ENCODE measurements around the gene ARPC5. TPM values are rescaled to one million over a fixed set of nuclear protein-coding genes. Genes with fewer than 3 reads are reported as not detected.

The ARPC5 gene
- polyA plus RNA-seq, 3 donors from 2014 or later = 638 to 995 (median 763) TPM

DNA sequence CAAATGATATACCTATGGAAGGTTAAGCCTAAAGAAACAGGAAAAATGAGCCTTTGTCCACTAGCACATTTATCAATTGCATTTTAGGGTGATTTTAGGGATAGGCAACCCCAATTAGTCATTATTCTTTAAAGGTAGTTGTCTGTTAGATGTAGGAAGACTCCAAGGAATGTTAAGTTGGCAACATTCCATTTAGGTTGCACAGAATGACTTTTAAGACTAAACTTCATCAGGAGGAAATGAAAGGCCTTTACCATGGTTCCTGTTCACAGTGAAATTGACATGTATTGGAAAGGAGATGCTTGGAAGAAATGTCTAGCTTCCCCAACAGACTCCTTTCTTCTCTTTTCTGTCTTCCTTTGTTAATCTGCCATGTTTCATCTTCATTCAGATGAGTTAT, 19.1 kb upstream of the ARPC5 start:
- H3K36me3 Mint-ChIP-seq = no peaks in the 10 kb centered on the region
- peaks cover 0 to 4% of the 10 kb centered on the region in 2 donors for H3K4me1 Mint-ChIP-seq
- peaks cover 0 to 5% (median 0%) of the 10 kb centered on the region in 3 donors for H3K27me3 Mint-ChIP-seq (ENCODE audit: low read depth in 3 of 3)
- DNase-seq = no peak
- H3K4me3 Mint-ChIP-seq = no peak overlapping the region
- H3K27ac Mint-ChIP-seq = no peak overlapping the region
- peaks cover 0 to 2% (median 0%) of the 10 kb centered on the region in 6 donors for H3K9me3 Mint-ChIP-seq

DNA sequence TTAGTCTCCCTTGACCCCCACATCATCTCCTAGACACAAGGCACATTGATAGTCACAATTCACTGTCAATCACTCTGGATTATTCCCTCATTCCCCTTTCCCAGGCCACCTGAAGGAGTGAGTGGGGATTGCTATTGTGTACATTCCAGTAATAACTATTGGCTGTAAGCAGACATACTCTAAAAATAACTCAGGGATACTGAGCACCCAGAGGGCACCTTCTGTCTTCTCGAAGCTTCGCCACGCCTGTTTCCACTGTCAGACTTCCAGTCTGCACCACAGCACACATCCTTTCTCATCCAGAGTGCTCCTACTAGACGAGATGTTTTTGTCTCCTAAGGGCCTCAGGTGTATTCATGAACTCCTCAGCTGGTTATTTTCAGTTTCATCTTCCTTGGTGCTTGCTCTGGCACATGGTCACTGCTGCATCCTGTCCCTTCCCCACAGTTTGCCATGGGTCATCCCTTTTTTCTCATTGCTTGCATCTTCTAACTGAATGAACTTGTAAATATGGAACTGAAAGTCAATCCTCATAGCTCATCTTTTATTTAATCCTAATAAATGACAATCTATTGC, 18.4 kb upstream of the ARPC5 start:
- H3K9me3 Mint-ChIP-seq = no peaks in the 10 kb centered on the region
- H3K27ac Mint-ChIP-seq = no peak overlapping the region

DNA sequence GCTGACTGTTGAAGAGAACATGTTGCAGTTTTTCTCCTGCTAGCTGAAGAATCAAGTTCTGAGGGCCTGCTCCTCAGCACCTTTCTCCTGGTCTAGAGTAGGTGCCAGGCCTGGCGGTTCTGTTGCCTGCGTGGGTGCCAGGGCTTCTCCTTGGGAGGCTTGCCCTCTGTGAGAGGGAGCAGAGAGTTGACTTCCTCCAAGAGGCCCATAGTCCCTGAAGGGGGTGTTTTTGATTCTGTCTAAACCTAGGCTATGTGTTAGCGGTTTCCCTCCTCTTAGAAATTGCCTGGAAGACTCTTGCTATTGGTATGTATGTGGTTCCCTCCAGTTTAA, 17.8 kb upstream of the ARPC5 start:
- Mint-ChIP-seq H3K27me3 (ENCODE audit: low read depth in 3 of 3) (peaks cover 0 to 5% (median 2%) of the 10 kb centered on the region in 3 donors), H3K4me3 (no peak overlapping the region), H3K27ac (no peak overlapping the region), H3K36me3 (no peaks in the 10 kb centered on the region), H3K9me3 (no peaks in the 10 kb centered on the region), H3K4me1 (peaks cover 0 to 4% of the 10 kb centered on the region in 2 donors)
- DNase-seq = no peak

More for the DNA sequence above, 18.4 kb upstream of the ARPC5 start:
- Mint-ChIP-seq H3K36me3 (no peaks in the 10 kb centered on the region), H3K4me3 (no peak overlapping the region), H3K4me1 (peaks cover 0 to 4% of the 10 kb centered on the region in 2 donors), H3K27me3 (ENCODE audit: low read depth in 3 of 3) (peaks cover 0 to 5% (median 0%) of the 10 kb centered on the region in 3 donors)
- no peak for DNase-seq

DNA sequence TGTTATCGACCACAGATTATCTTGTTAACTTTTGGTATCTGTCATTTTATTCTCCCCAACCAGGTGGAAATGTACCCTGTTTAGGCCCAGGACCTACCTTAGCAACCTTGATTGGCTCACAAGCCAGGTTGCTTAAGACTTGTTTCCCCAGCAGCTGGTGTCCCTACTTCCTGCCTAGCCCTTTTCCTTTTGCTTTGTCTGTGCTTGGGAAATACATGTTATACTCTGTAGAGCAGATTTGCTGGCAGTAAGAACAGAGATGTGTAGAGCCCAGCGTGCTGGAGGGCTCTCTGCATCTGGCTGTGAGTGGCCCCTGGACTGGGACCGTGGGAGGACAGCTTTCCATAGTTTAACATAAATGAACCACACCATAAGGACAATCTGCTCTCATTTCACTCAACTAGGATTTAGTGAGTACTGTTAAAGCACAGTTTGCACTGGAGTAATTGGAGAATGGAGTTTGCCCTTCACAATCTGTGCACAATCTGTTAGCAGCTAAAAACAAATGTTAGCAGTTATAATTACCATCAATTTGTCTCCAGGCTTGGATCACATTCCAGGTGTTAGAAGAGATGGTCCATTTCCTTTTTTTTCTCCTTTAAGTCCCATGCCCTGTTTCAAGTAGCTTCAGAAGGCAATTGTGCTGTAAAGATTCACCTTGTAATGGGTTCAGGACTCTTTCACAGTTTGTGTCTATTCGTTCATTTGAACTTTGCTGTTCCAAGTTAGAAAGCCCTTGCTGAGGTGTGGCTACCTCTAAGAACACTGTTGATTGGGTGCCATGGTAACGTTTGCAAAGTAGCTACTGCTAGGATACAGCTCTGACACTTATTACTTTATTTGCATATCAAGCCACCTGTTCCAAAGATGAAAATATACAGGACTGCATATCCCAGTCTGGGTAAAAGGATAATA, 17.2 kb upstream of the ARPC5 start, which contains the start of gene APOBEC4:
Gene APOBEC4 (minus strand): TSS at position 770 of the 915 bp plus-strand sequence. CDS start 4,535 bp downstream, outside the sequence.
- no peak for DNase-seq
- Mint-ChIP-seq H3K9me3 (no peaks in the 10 kb centered on the region), H3K27me3 (ENCODE audit: low read depth in 3 of 3) (peaks cover 0 to 7% (median 5%) of the 10 kb centered on the region in 3 donors), H3K4me1 (peaks cover 0 to 4% of the 10 kb centered on the region in 2 donors), H3K36me3 (no peaks in the 10 kb centered on the region), H3K27ac (peak within 1 kb of the TSS in 1 of 6 donors; percentile 18), H3K4me3 (no peak within 1 kb of the TSS)

DNA sequence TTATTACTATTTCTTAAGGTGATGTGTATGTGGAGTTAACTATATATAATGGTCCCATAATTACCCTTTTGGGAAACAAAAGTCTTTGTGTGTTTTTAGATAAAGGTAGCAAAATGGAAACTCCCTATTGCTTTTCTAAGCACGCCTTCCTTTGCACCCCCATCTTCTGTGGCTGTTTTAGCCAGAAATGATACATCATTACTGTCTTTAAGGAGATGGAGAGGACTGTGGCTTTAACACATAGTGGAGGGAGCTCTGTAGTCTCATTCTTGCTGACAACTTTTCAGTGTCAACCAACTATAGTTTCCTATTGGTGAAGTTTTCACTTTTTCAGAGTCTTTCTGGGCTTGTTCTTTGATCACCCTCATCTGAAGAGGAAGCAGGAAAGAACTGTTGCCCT, 16.5 kb upstream of the ARPC5 start:
- Mint-ChIP-seq H3K27ac (peak overlapping the region in 1 of 6 donors; percentile 18), H3K4me3 (no peak overlapping the region), H3K9me3 (no peaks in the 10 kb centered on the region), H3K36me3 (no peaks in the 10 kb centered on the region), H3K27me3 (ENCODE audit: low read depth in 3 of 3) (peaks cover 0 to 9% (median 5%) of the 10 kb centered on the region in 3 donors), H3K4me1 (peaks cover 0 to 4% of the 10 kb centered on the region in 2 donors)
- no peak for DNase-seq

DNA sequence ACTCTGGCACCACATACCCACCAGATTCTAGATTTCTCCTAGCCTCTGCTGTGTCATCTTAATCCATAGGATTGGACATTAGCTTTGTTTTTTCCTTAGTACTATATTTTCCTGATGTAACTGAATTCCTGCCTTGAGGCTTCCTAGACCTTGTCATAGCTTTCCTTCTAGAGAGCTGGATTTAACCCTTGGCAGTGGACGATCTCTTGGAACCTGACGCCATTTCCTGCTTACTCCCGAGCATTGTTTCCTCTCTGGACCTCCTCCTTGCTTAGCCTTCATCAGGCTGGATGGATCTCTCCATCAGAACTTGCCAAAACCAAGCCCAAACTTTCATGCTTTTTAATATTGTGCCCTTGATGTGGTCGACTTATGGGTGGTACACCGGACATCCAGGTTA, 16.0 kb upstream of the ARPC5 start:
- Mint-ChIP-seq H3K27ac (no peak overlapping the region), H3K27me3 (ENCODE audit: low read depth in 3 of 3) (peaks cover 0 to 9% (median 7%) of the 10 kb centered on the region in 3 donors), H3K4me3 (no peak overlapping the region), H3K36me3 (no peaks in the 10 kb centered on the region), H3K4me1 (peaks cover 0 to 4% of the 10 kb centered on the region in 2 donors), H3K9me3 (no peaks in the 10 kb centered on the region)
- no peak for DNase-seq

DNA sequence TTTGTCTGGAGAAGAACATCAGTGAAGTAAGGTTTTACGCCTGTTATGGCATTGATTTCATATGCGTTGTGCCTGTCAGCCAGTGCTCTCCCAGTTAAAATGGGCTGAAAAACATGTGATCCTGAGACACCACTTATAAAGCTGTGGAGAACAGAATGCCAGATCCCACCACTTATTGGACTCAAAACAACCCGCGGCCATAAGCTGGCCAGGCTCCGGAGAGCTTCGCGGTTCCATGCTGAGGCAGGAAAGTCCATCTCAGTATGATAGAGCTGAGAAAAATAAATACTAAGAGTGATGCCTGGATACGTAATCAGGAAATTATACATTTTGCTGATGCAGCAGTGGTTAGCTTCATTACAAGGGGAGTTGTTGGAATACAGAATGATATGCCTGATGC, 12.5 kb upstream of the ARPC5 start:
- Mint-ChIP-seq H3K4me3 (no peak overlapping the region), H3K4me1 (no peaks in the 10 kb centered on the region), H3K36me3 (no peaks in the 10 kb centered on the region), H3K27ac (no peak overlapping the region), H3K27me3 (ENCODE audit: low read depth in 3 of 3) (peaks cover 4 to 11% (median 11%) of the 10 kb centered on the region in 3 donors), H3K9me3 (peaks cover 0 to 2% (median 0%) of the 10 kb centered on the region in 6 donors)
- DNase-seq = no peak

DNA sequence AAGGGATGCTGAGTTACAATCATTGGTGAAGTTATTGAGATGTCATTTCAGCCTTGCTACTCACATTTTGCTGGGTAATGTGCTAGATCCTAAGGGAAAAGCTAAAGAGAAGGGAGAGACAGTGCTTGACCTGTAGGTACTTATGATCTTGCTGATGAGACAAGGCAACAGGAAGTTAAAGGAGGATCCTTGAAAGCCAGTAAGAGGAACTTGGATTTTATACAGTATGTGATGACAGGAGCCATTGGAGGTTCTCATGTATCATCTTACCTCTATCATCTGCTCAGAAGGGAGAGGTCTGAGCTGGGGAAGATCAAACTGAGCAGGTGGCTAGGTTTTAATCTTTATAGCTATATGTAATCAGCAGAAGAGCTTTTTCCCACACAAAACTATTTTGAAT, 11.2 kb upstream of the ARPC5 start:
- H3K9me3 Mint-ChIP-seq = peaks cover 0 to 2% (median 0%) of the 10 kb centered on the region in 6 donors
- no peaks in the 10 kb centered on the region for H3K4me1 Mint-ChIP-seq
- H3K27me3 Mint-ChIP-seq (ENCODE audit: low read depth in 3 of 3) = peaks cover 4 to 11% (median 10%) of the 10 kb centered on the region in 3 donors
- no peak for DNase-seq
- no peak overlapping the region for H3K27ac Mint-ChIP-seq
- no peaks in the 10 kb centered on the region for H3K36me3 Mint-ChIP-seq
- H3K4me3 Mint-ChIP-seq = no peak overlapping the region

DNA sequence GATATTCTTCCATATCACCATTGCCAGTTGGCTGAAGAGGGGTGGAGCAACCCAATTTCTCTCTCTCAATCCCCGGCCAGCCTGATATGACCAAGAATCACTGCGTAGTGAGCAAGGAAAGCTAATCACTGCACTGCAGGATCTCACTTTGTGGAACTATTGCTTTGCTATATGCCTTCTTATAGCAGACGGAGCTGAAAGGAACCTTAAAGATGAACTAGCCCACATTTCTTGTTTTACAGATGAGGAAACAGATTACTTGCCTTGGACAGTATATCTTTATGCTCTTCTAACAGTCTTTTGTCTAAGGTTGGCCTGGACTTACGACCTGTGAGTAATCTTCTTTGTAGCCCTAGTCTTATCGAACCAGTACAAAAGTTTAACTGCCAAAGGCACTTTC, 9.9 kb upstream of the ARPC5 start:
- H3K4me3 Mint-ChIP-seq = no peak overlapping the region
- H3K27me3 Mint-ChIP-seq (ENCODE audit: low read depth in 3 of 3) = peaks cover 4 to 13% (median 8%) of the 10 kb centered on the region in 3 donors

DNA sequence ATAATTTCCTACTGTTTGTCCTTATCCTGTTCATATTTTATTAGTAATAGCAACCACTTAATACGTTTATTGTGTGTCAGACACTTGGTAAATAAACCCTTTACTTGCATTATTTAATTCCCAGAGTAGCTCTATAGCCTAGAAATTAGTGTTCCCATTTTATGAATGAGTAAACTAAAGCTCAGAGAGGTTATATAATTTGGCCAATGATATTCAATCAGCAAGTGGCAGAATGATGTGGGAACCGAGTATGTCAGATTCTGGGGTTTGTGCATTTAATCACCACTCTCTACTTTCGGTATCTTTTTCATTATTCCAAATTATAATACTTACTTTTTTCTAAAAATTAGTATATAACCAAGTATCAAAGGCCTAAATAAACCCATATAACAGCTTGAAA, 6.6 kb upstream of the ARPC5 start:
- DNase-seq = no peak
- no peaks in the 10 kb centered on the region for H3K36me3 Mint-ChIP-seq
- H3K4me1 Mint-ChIP-seq = no peaks in the 10 kb centered on the region
- H3K27ac Mint-ChIP-seq = no peak overlapping the region
- H3K9me3 Mint-ChIP-seq = peaks cover 0 to 2% (median 0%) of the 10 kb centered on the region in 6 donors
- H3K4me3 Mint-ChIP-seq = no peak overlapping the region
- peaks cover 4 to 8% (median 6%) of the 10 kb centered on the region in 3 donors for H3K27me3 Mint-ChIP-seq (ENCODE audit: low read depth in 3 of 3)

More for the DNA sequence above, 9.9 kb upstream of the ARPC5 start:
- H3K27ac Mint-ChIP-seq = no peak overlapping the region
- H3K4me1 Mint-ChIP-seq = no peaks in the 10 kb centered on the region
- H3K36me3 Mint-ChIP-seq = no peaks in the 10 kb centered on the region
- H3K9me3 Mint-ChIP-seq = peaks cover 0 to 2% (median 0%) of the 10 kb centered on the region in 6 donors
- DNase-seq = no peak

DNA sequence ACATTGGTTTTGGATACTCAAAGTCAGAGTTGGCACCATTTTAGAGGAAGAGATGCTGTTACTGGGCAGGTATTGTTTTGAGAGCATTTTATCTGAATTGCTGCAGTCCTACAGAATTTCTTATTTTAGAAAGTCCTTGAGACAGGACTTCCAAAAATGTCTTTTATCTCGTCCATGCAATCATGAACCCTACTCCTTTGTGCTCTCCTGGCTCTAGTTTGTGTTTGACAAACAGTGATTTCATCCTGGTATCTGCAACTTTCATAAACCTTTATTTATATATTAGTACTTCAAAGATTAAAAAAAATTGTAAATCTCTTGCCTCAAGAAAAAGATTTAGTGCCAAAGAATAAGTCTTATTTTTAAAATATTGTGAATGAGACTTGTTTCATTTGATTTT, 4.6 kb upstream of the ARPC5 start:
- Mint-ChIP-seq H3K27ac (no peak overlapping the region), H3K36me3 (no peaks in the 10 kb centered on the region), H3K9me3 (no peaks in the 10 kb centered on the region), H3K4me1 (peaks cover 11 to 15% of the 10 kb centered on the region in 2 donors), H3K27me3 (ENCODE audit: low read depth in 3 of 3) (peaks cover 9 to 15% (median 12%) of the 10 kb centered on the region in 3 donors), H3K4me3 (no peak overlapping the region)
- DNase-seq = no peak

DNA sequence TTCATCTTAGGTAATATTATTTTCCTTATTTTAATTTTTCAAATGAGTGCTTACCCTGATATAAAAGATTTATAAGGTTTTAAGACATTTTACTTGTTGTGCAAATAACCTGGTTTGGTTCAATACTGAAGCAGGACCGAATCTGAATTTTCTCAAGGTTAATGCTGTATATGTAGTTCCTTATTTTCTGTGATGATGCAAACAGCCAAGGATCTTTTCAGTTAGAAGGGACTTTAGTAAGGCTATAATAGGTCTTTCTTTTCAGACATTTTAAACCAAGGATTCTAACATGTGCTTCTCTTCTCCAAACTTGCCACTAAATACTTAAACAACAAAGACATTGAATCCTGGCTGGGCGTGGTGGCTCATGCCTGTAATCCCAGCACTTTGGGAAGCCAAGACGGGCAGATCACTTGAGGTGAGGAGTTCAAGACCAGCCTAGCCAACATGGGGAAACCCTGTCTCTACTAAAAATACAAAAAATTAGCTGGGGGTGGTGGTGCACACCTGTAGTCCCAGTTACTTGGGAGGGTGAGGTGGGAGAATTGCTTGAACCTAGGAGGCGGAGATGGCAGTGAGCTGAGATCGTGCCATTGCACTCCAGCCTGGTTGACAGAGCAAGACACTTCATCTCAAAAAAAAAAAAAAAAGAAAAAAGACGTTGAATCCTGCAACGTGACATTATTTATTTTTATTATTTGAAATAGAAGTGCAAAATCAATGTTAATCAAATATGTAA, 3.2 kb upstream of the ARPC5 start:
- H3K27me3 Mint-ChIP-seq (ENCODE audit: low read depth in 3 of 3) = peaks cover 9 to 19% (median 15%) of the 10 kb centered on the region in 3 donors
- H3K27ac Mint-ChIP-seq = no peak overlapping the region
- no peak for DNase-seq
- H3K9me3 Mint-ChIP-seq = no peaks in the 10 kb centered on the region
- H3K4me1 Mint-ChIP-seq = peaks cover 22 to 27% of the 10 kb centered on the region in 2 donors
- no peak overlapping the region for H3K4me3 Mint-ChIP-seq
- H3K36me3 Mint-ChIP-seq = no peaks in the 10 kb centered on the region

DNA sequence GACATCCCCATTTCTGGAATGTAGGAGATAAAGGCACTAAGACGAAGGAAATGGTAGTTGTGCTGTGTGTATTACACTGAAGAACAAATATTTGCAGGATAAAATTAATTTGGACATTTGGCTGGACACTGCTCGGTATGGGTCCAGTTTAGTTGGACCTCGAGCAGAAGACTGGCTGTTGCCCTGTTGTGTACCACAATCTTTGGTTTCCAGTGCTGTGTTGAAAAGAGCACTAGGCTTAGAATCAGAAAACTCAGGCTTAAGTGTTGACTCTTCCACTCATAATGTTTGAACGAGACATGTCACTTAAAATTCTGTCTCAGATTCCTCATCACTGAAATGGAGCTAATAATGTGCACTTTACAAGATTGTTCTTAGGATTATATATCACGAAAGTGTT, 1.2 kb upstream of the ARPC5 start:
- peaks cover 41 to 47% of the 10 kb centered on the region in 2 donors for H3K4me1 Mint-ChIP-seq
- peak overlapping the region in 4 of 6 donors; percentile 5 to 100 (median 96) for H3K27ac Mint-ChIP-seq
- peaks cover 0 to 1% (median 0%) of the 10 kb centered on the region in 3 donors for H3K36me3 Mint-ChIP-seq
- H3K27me3 Mint-ChIP-seq (ENCODE audit: low read depth in 3 of 3) = peaks cover 9 to 19% (median 15%) of the 10 kb centered on the region in 3 donors
- no peaks in the 10 kb centered on the region for H3K9me3 Mint-ChIP-seq
- H3K4me3 Mint-ChIP-seq = peak overlapping the region; percentile 98 to 100 (median 100)
- no peak for DNase-seq
